Endothelial cell of umbilical vein (primary cell): ENCODE measurements around the gene ACTL10. TPM values are rescaled to one million over a fixed set of nuclear protein-coding genes. Genes with fewer than 3 reads are reported as not detected.

ENCODE experiments used
- BruUV-seq: library from RNA; stranded (reverse); fragments of 400-500 nt; replicated peaks from 2 replicates; lab custom pipeline; 2021; lab: Mats Ljungman, UMichigan
- CTCF ChIA-PET: fragments of 300-600, 350-600 bp; sonication (Branson Sonifier 250); formaldehyde crosslinking; loops from one replicate; lab custom pipeline; 2021; ENCODE audit warnings: antibody characterized with exemption, inconsistent platforms; lab: Charles Lee
- POLR2A ChIA-PET: fragments of 300-600, 350-600 bp; sonication (Branson Sonifier 250); formaldehyde crosslinking; loops from one replicate; lab custom pipeline; 2021; ENCODE audit warnings: antibody characterized with exemption, inconsistent platforms; lab: Charles Lee
- DNase-seq: peaks from one replicate; pipeline ENCODE4 v3.0.0-alpha.2; 2011; ENCODE audit warnings: low read depth, low spot score
- FAIRE-seq: peaks from 2 replicates; lab custom pipeline; 2011; peaks lifted over from hg19 to GRCh38; lab: Jason Lieb, UNC
- H2AFZ ChIP-seq: 2 replicates; pipeline ENCODE4 v1.6.0; 2012; ENCODE audit warnings: low read depth, low read length, control low read depth, inconsistent platforms
- H3K27ac ChIP-seq: 2 replicates; pipeline ENCODE4 v1.5.1; 2011; ENCODE audit warnings: low read depth, mild to moderate bottlenecking, control low read depth, low read length, moderate library complexity; ENCODE audit not compliant: insufficient read depth
- H3K27me3 ChIP-seq, 2 experiments: 2 replicates each; pipeline versions ENCODE4 v1.6.0 to v1.6.1; 2011; ENCODE audit warnings: low read length in 2 of 2, mixed read lengths in 1 of 2; ENCODE audit not compliant: control insufficient read depth in 2 of 2, insufficient read depth in 2 of 2
- H3K36me3 ChIP-seq, 2 experiments: 2 replicates in 1 of 2; 3 replicates in 1 of 2; pipeline ENCODE4 v1.5.1; 2011; ENCODE audit warnings: low read length in 2 of 2, mild to moderate bottlenecking in 1 of 2, moderate library complexity in 1 of 2; ENCODE audit not compliant: control insufficient read depth in 2 of 2, insufficient read depth in 2 of 2; ENCODE audit errors: extremely low read depth in 1 of 2
- H3K4me1 ChIP-seq: 3 replicates; pipeline ENCODE4 v1.5.1; 2011; ENCODE audit warnings: mild to moderate bottlenecking, low read length; ENCODE audit not compliant: control insufficient read depth, insufficient read depth; ENCODE audit errors: extremely low read depth
- H3K4me2 ChIP-seq: 2 replicates; pipeline ENCODE4 v1.6.1; 2011; ENCODE audit warnings: low read length, control low read depth, mixed read lengths; ENCODE audit not compliant: insufficient read depth
- H3K4me3 ChIP-seq, 3 experiments: fragments of 200-600 bp in 1 of 3; sonication (generic), shearing (Covaris generic) in 1 of 3; replicated peaks in 1 of 3; 2 replicates each; pipeline ENCODE4 v1.5.1; 2011 to 2016; ENCODE audit warnings: control low read depth in 3 of 3, low read length in 3 of 3, mild to moderate bottlenecking in 2 of 3, inconsistent platforms in 1 of 3, low read depth in 1 of 3, moderate library complexity in 1 of 3; ENCODE audit not compliant: insufficient read depth in 1 of 3
- H3K79me2 ChIP-seq: 2 replicates; pipeline ENCODE4 v1.6.0; 2012; ENCODE audit warnings: low read length, inconsistent platforms; ENCODE audit not compliant: control insufficient read depth, insufficient read depth
- H3K9ac ChIP-seq: replicated peaks from 2 replicates; pipeline ENCODE3; 2011; ENCODE audit warnings: low read length, control low read depth; ENCODE audit not compliant: insufficient read depth; ENCODE audit errors: extremely low read depth
- H3K9me1 ChIP-seq: replicated peaks from 3 replicates; pipeline ENCODE4 v1.6.0; 2011; ENCODE audit warnings: mild to moderate bottlenecking, low read length; ENCODE audit not compliant: control insufficient read depth, insufficient read depth; ENCODE audit errors: extremely low read depth
- H3K9me3 ChIP-seq: replicated peaks from 2 replicates; pipeline ENCODE4 v1.5.1; 2012; ENCODE audit warnings: low read length, inconsistent platforms; ENCODE audit not compliant: control insufficient read depth, insufficient read depth
- H4K20me1 ChIP-seq: replicated peaks from 2 replicates; pipeline ENCODE3; 2011; ENCODE audit warnings: mild to moderate bottlenecking, low read length; ENCODE audit not compliant: control insufficient read depth, insufficient read depth; ENCODE audit errors: extremely low read depth
- EZH2 ChIP-seq: IDR thresholded peaks from 2 replicates; pipeline ENCODE4 v1.6.1; 2012; ENCODE audit warnings: borderline replicate concordance, low read depth, mild to moderate bottlenecking, moderate library complexity, low read length, inconsistent platforms; ENCODE audit not compliant: severe bottlenecking
- FOS ChIP-seq: IDR thresholded peaks from 2 replicates; pipeline ENCODE4 v1.6.1; 2011; ENCODE audit warnings: mild to moderate bottlenecking, low read length, moderate library complexity, borderline replicate concordance; ENCODE audit not compliant: insufficient read depth
- GATA2 ChIP-seq: IDR thresholded peaks from 2 replicates; pipeline ENCODE4 v1.7.0; 2011; ENCODE audit warnings: low read depth, mild to moderate bottlenecking, moderate library complexity, mixed read lengths, low read length; ENCODE audit not compliant: insufficient read length, insufficient read depth
- JUN ChIP-seq: IDR thresholded peaks from 2 replicates; pipeline ENCODE4 v1.6.1; 2011; ENCODE audit warnings: borderline replicate concordance, low read depth; ENCODE audit not compliant: insufficient read length, insufficient read depth
- MAX ChIP-seq: IDR thresholded peaks from 2 replicates; pipeline ENCODE4 v1.6.1; 2011; ENCODE audit not compliant: insufficient read depth, insufficient read length
- MYC ChIP-seq: IDR thresholded peaks from one replicate; pipeline ENCODE4 v1.6.1; 2011; ENCODE audit warnings: mild to moderate bottlenecking, low read depth, low read length
- POLR2A ChIP-seq: IDR thresholded peaks from 2 replicates; pipeline ENCODE4 v1.6.1; 2012; ENCODE audit warnings: low read depth, mild to moderate bottlenecking, control low read depth, low read length
- POLR2AphosphoS5 ChIP-seq: IDR thresholded peaks from 2 replicates; pipeline ENCODE4 v1.6.1; 2012; ENCODE audit warnings: low read depth, mild to moderate bottlenecking, control low read depth, low read length, moderate library complexity; ENCODE audit not compliant: insufficient read depth
- dilution Hi-C: fragments of 300-500 bp; cut with MboI; formaldehyde crosslinking; loops from one replicate; pipeline ENCODE4 v1.15.0; 2019; ENCODE audit warnings: low sequenced_read_pairs; ENCODE audit not compliant: extremely low pct_ligation_motif_present
- intact Hi-C: fragments of 100-400 bp; cut with micrococcal nuclease; formaldehyde crosslinking; loops from one replicate; pipeline ENCODE4 v1.10.0; 2022
- polyA plus RNA-seq, 4 experiments: library from polyadenylated mRNA; depleted of rRNA in 3 of 4; stranded (reverse) in 3 of 4; unstranded in 1 of 4; fragments of >200 nt; gene quantifications; 2 replicates each; pipeline versions ENCODE4 v1.2.1 to v1.2.3, GENCODE V29; 2011 to 2012; ENCODE audit warnings: missing spikeins in 1 of 4
- total RNA-seq: library from RNA; stranded (reverse); gene quantifications from 2 replicates; pipeline ENCODE4 v1.2.3, GENCODE V29; 2021
- TF ChIP-seq, protein P1 (sequence below), 2 donors: IDR thresholded peaks; 1 replicate in 1 of 2; 2 replicates in 1 of 2; pipeline ENCODE4 v1.5.1; 2011; ENCODE audit warnings: low read length in 2 of 2, mild to moderate bottlenecking in 2 of 2, moderate library complexity in 2 of 2, control low read depth in 1 of 2, inconsistent platforms in 1 of 2, low read depth in 1 of 2; ENCODE audit not compliant: insufficient read depth in 1 of 2; ENCODE audit errors: extremely low read depth in 1 of 2

Gene ACTL10
- total and polyA plus RNA-seq, 2 donors (not counting 3 experiments of a cell fraction or from before 2014, with no cell fraction given) = 0.92 to 1.4 TPM

GRCh38 chr20:33645396-33645795 lies 21.3 kb upstream of the ACTL10 start:
- ChIA-PET POLR2A (no interaction called here), CTCF (no interaction called here)

DNA sequence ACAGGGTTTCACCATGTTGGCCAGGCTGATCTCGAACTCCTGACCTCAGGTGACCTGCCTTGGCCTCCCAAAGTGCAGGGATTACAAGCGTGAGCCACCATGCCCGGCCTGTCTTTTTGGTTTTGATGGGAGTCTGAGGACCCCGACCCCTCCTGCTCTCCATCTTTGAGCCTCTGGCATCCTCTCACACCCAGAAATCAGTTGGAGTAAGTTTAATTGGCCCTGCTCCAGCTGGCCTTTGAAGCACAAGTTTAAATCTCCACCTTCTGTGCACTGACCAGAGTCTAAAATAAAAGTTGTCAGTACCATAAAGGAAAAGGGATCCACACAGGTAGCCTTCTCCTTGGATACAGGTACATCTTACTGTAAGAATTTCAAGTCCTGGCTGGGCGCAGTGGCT lies 20.6 kb upstream of the ACTL10 start:
- DNase-seq = no peak
- no peak for FAIRE-seq
- Histone ChIP-seq H3K27me3 (no peaks in the 10 kb centered on the region), H2AFZ (no peak overlapping the region), H3K9me1 (no peaks in the 10 kb centered on the region), H3K9ac (no peak overlapping the region), H3K27ac (no peak overlapping the region), H3K79me2 (no peaks in the 10 kb centered on the region), H3K4me1 (no peaks in the 10 kb centered on the region), H3K4me2 (no peak overlapping the region), H3K9me3 (no peaks in the 10 kb centered on the region), H3K4me3 (no peak overlapping the region), H4K20me1 (no peaks in the 10 kb centered on the region), H3K36me3 (peaks cover 3 to 18% of the 10 kb centered on the region in 2 experiments)
- TF ChIP-seq, protein P1, sequence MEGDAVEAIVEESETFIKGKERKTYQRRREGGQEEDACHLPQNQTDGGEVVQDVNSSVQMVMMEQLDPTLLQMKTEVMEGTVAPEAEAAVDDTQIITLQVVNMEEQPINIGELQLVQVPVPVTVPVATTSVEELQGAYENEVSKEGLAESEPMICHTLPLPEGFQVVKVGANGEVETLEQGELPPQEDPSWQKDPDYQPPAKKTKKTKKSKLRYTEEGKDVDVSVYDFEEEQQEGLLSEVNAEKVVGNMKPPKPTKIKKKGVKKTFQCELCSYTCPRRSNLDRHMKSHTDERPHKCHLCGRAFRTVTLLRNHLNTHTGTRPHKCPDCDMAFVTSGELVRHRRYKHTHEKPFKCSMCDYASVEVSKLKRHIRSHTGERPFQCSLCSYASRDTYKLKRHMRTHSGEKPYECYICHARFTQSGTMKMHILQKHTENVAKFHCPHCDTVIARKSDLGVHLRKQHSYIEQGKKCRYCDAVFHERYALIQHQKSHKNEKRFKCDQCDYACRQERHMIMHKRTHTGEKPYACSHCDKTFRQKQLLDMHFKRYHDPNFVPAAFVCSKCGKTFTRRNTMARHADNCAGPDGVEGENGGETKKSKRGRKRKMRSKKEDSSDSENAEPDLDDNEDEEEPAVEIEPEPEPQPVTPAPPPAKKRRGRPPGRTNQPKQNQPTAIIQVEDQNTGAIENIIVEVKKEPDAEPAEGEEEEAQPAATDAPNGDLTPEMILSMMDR (IDR thresholded peaks at IDR 0.05; ENCODE audit: extremely low read depth in 1 of 2, insufficient read depth in 1 of 2, low read depth in 1 of 2, low read length in 2 of 2) = no peak
- TF ChIP-seq MYC (no peak), EZH2 (no peak), MAX (no peak), JUN (no peak), FOS (no peak), POLR2A (no peak), GATA2 (no peak), POLR2AphosphoS5 (no peak)
- dilution Hi-C loops = no loop called here
- intact Hi-C loops = no loop called here
- ChIA-PET CTCF (no interaction called here), POLR2A (no interaction called here)
- BruUV-seq = no TSS peak

More at GRCh38 chr20:33645396-33645795, 21.3 kb upstream of the ACTL10 start:
- Histone ChIP-seq H3K9ac (no peak overlapping the region), H3K4me3 (no peak overlapping the region), H3K9me3 (no peaks in the 10 kb centered on the region), H3K36me3 (peaks cover 3 to 18% of the 10 kb centered on the region in 2 experiments), H3K27me3 (no peaks in the 10 kb centered on the region), H2AFZ (no peak overlapping the region), H4K20me1 (no peaks in the 10 kb centered on the region), H3K79me2 (no peaks in the 10 kb centered on the region), H3K4me1 (no peaks in the 10 kb centered on the region), H3K9me1 (no peaks in the 10 kb centered on the region), H3K27ac (no peak overlapping the region), H3K4me2 (no peak overlapping the region)
- BruUV-seq = no TSS peak
- intact Hi-C loops = no loop called here
- dilution Hi-C loops = no loop called here
- FAIRE-seq = no peak
- no peak for DNase-seq
- TF ChIP-seq MAX = no peak
- no peak for TF ChIP-seq MYC
- TF ChIP-seq FOS = no peak
- no peak for TF ChIP-seq JUN
